Hepatocyte (in vitro differentiated cells): ENCODE measurements around the gene FNDC1. TPM values are rescaled to one million over a fixed set of nuclear protein-coding genes. Genes with fewer than 3 reads are reported as not detected.

Experiments
- DNase-seq: peaks from one replicate; pipeline ENCODE4 v3.0.0-alpha.2; 2016; ENCODE audit warnings: low spot score
- H2AFZ ChIP-seq: fragments of 200-600 bp; sonication (generic); 2 replicates; pipeline ENCODE4 v1.6.0; 2016; ENCODE audit warnings: antibody characterized with exemption, mild to moderate bottlenecking
- H3K27ac ChIP-seq: fragments of 200-600 bp; sonication (generic); 2 replicates; pipeline ENCODE4 v1.5.1; 2016; ENCODE audit warnings: mild to moderate bottlenecking
- H3K27me3 ChIP-seq: fragments of 200-600 bp; sonication (generic); 2 replicates; pipeline ENCODE4 v1.6.1; 2016
- H3K36me3 ChIP-seq: fragments of 200-600 bp; sonication (generic); replicated peaks from 2 replicates; pipeline ENCODE4 v1.5.1; 2016; ENCODE audit warnings: low read depth; ENCODE audit not compliant: insufficient read depth
- H3K4me1 ChIP-seq: fragments of 200-600 bp; sonication (generic); 2 replicates; pipeline ENCODE4 v1.5.1; 2016; ENCODE audit warnings: mild to moderate bottlenecking, moderate library complexity; ENCODE audit not compliant: insufficient read depth
- H3K4me2 ChIP-seq: fragments of 200-600 bp; sonication (generic); 2 replicates; pipeline ENCODE4 v1.6.0; 2016
- H3K4me3 ChIP-seq: fragments of 200-600 bp; sonication (generic); 2 replicates; pipeline ENCODE4 v1.5.1; 2016; ENCODE audit warnings: mild to moderate bottlenecking
- H3K79me2 ChIP-seq: fragments of 200-600 bp; sonication (generic); 2 replicates; pipeline ENCODE4 v1.6.0; 2017; ENCODE audit warnings: mild to moderate bottlenecking
- H3K9me2 ChIP-seq: fragments of 200-600 bp; sonication (generic); replicated peaks from 2 replicates; pipeline ENCODE4 v1.6.0; 2017; ENCODE audit warnings: mild to moderate bottlenecking; ENCODE audit not compliant: insufficient read depth
- H3K9me3 ChIP-seq: fragments of 200-600 bp; sonication (generic); 2 replicates; pipeline ENCODE4 v1.5.1; 2016; ENCODE audit warnings: low read depth, mild to moderate bottlenecking
- H4K20me1 ChIP-seq: fragments of 200-600 bp; sonication (generic); 2 replicates; pipeline ENCODE4 v1.6.0; 2016; ENCODE audit warnings: mild to moderate bottlenecking; ENCODE audit not compliant: insufficient read depth, poor library complexity, severe bottlenecking
- CTCF ChIP-seq: fragments of 200-600 bp; sonication (generic); IDR thresholded peaks from 2 replicates; pipeline ENCODE4 v1.5.1; 2016; ENCODE audit warnings: antibody characterized with exemption, mild to moderate bottlenecking; ENCODE audit not compliant: poor library complexity
- EZH2 ChIP-seq: fragments of 200-600 bp; sonication (generic); IDR thresholded peaks from 2 replicates; pipeline ENCODE4 v1.6.1; 2016; ENCODE audit warnings: antibody characterized with exemption, mild to moderate bottlenecking, borderline replicate concordance
- EZH2phosphoT487 ChIP-seq: fragments of 200-600 bp; sonication (generic); IDR thresholded peaks from one replicate; pipeline ENCODE4 v1.6.1; 2018; ENCODE audit warnings: antibody characterized with exemption, mild to moderate bottlenecking, low read depth, moderate library complexity; ENCODE audit not compliant: unreplicated experiment, severe bottlenecking
- WGBS: methylation state at CpG from one replicate; pipeline ENCODE4 v1.1.6; 2016; ENCODE audit warnings: low lambda C conversion rate; ENCODE audit errors: missing lambda C conversion rate; 5-methylcytosine and 5-hydroxymethylcytosine counted together
- polyA plus RNA-seq: library from polyadenylated mRNA; unstranded; fragments of >200 nt; fragmentation: Nextera tagmentation; extraction: Ambion mirVana; gene quantifications from 2 replicates; pipeline ENCODE4 v1.2.1, GENCODE V29; 2016
- total RNA-seq: library from RNA; depleted of rRNA; stranded (reverse); fragments of >200 nt; gene quantifications from 2 replicates; pipeline ENCODE4 v1.2.3, GENCODE V29; 2014

The FNDC1 gene
- total and polyA plus RNA-seq, 2 experiments from 2014 or later, result 1.3 to 1.7 TPM

GRCh38 chr6:159172091-159172491 lies 2.9 kb downstream of the FNDC1 start:
- no peak for DNase-seq
- H3K27me3 ChIP-seq, result peaks cover 69% of the 10 kb centered on the region
- 71% methylated on average over 1 of the region's 1 CpG for WGBS

GRCh38 chr6:159174263-159174969 lies 5.2 kb downstream of the FNDC1 start:
- Histone ChIP-seq H4K20me1 (no peaks in the 10 kb centered on the region), H3K27me3 (peaks cover 50% of the 10 kb centered on the region), H3K79me2 (no peaks in the 10 kb centered on the region), H3K9me3 (no peaks in the 10 kb centered on the region), H2AFZ (no peak overlapping the region), H3K4me2 (peak overlapping the region; percentile 60), H3K4me1 (peaks cover 3% of the 10 kb centered on the region), H3K4me3 (no peak overlapping the region), H3K36me3 (no peaks in the 10 kb centered on the region), H3K27ac (no peak overlapping the region), H3K9me2 (no peaks in the 10 kb centered on the region)
- peak; percentile 89 for DNase-seq
- WGBS, result 16% methylated on average over 19 of the region's 19 CpGs
- TF ChIP-seq EZH2phosphoT487 (no peak), CTCF (peak; percentile 98)

More at GRCh38 chr6:159172091-159172491, 2.9 kb downstream of the FNDC1 start:
- H3K9me3 ChIP-seq, result no peaks in the 10 kb centered on the region
- no peak overlapping the region for H3K27ac ChIP-seq
- no peak overlapping the region for H3K4me2 ChIP-seq
- H3K4me1 ChIP-seq, result peaks cover 8% of the 10 kb centered on the region
- H4K20me1 ChIP-seq, result no peaks in the 10 kb centered on the region
- H3K36me3 ChIP-seq, result no peaks in the 10 kb centered on the region
- no peaks in the 10 kb centered on the region for H3K79me2 ChIP-seq
- H3K4me3 ChIP-seq, result no peak overlapping the region
- no peak overlapping the region for H2AFZ ChIP-seq
- TF ChIP-seq CTCF, result no peak
- TF ChIP-seq EZH2phosphoT487, result no peak
- no peak for TF ChIP-seq EZH2
- no peaks in the 10 kb centered on the region for H3K9me2 ChIP-seq

- Histone ChIP-seq H3K36me3 (no peaks in the 10 kb centered on the region), H4K20me1 (no peaks in the 10 kb centered on the region), H3K4me1 (no peaks in the 10 kb centered on the region), H3K27me3 (peaks cover 26% of the 10 kb centered on the region), H3K4me3 (no peak overlapping the region), H3K9me2 (no peaks in the 10 kb centered on the region), H3K79me2 (no peaks in the 10 kb centered on the region), H3K9me3 (no peaks in the 10 kb centered on the region), H3K4me2 (no peak overlapping the region), H2AFZ (no peak overlapping the region), H3K27ac (no peak overlapping the region)
- no peak for DNase-seq
- WGBS, result 87% methylated on average over 4 of the region's 4 CpGs
- no peak for TF ChIP-seq CTCF
- TF ChIP-seq EZH2, result no peak
Observed at GRCh38 chr6:159176913-159177312, 7.7 kb downstream of the FNDC1 start.

GRCh38 chr6:159178847-159179246 lies 9.6 kb downstream of the FNDC1 start:
- H3K4me3 ChIP-seq, result no peak overlapping the region
- no peak for TF ChIP-seq EZH2phosphoT487
- no peak for TF ChIP-seq EZH2
- TF ChIP-seq CTCF, result no peak
- H3K9me3 ChIP-seq, result no peaks in the 10 kb centered on the region
- H3K4me2 ChIP-seq, result no peak overlapping the region
- DNase-seq, result no peak
- no peaks in the 10 kb centered on the region for H4K20me1 ChIP-seq
- no peak overlapping the region for H3K27ac ChIP-seq
- 88% methylated on average over 9 of the region's 9 CpGs for WGBS
- no peaks in the 10 kb centered on the region for H3K9me2 ChIP-seq
- H2AFZ ChIP-seq, result no peak overlapping the region
- H3K4me1 ChIP-seq, result no peaks in the 10 kb centered on the region
- no peaks in the 10 kb centered on the region for H3K36me3 ChIP-seq
- peaks cover 7% of the 10 kb centered on the region for H3K27me3 ChIP-seq
- no peaks in the 10 kb centered on the region for H3K79me2 ChIP-seq
